Measurements from ENCODE around the gene RGP1.

DNA sequence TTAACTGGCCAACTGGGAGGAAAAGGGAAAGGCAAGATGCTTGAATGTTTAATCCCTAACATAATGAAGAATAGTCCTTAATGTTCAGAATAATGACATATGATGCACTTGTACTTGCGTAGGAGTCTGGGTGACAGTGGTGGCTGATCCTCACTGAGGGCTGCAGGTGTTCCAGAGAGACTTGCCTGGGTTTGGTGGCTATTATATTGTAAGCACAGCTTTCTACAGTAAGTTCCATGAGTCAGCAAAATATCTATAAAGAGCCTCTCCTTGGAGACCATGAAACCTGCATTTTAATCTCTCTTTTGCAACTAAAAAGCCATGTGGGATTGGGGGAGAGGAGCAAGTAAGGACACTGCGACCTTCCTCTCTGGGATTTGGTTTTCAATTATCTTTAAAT, 40.5 kb downstream of the RGP1 start:
- TF ChIP-seq, protein P1, sequence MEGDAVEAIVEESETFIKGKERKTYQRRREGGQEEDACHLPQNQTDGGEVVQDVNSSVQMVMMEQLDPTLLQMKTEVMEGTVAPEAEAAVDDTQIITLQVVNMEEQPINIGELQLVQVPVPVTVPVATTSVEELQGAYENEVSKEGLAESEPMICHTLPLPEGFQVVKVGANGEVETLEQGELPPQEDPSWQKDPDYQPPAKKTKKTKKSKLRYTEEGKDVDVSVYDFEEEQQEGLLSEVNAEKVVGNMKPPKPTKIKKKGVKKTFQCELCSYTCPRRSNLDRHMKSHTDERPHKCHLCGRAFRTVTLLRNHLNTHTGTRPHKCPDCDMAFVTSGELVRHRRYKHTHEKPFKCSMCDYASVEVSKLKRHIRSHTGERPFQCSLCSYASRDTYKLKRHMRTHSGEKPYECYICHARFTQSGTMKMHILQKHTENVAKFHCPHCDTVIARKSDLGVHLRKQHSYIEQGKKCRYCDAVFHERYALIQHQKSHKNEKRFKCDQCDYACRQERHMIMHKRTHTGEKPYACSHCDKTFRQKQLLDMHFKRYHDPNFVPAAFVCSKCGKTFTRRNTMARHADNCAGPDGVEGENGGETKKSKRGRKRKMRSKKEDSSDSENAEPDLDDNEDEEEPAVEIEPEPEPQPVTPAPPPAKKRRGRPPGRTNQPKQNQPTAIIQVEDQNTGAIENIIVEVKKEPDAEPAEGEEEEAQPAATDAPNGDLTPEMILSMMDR (IDR thresholded peaks at IDR 0.05; ENCODE audit: insufficient read depth, low read depth, low read length), result no peak
- no peak for TF ChIP-seq EZH2 (IDR thresholded peaks at IDR 0.05; ENCODE audit: insufficient read depth, low read length)

Measured in astrocyte (in vitro differentiated cells and primary cell).